Measurements from ENCODE around the gene NFIX.

- TF ChIP-seq, protein P1, sequence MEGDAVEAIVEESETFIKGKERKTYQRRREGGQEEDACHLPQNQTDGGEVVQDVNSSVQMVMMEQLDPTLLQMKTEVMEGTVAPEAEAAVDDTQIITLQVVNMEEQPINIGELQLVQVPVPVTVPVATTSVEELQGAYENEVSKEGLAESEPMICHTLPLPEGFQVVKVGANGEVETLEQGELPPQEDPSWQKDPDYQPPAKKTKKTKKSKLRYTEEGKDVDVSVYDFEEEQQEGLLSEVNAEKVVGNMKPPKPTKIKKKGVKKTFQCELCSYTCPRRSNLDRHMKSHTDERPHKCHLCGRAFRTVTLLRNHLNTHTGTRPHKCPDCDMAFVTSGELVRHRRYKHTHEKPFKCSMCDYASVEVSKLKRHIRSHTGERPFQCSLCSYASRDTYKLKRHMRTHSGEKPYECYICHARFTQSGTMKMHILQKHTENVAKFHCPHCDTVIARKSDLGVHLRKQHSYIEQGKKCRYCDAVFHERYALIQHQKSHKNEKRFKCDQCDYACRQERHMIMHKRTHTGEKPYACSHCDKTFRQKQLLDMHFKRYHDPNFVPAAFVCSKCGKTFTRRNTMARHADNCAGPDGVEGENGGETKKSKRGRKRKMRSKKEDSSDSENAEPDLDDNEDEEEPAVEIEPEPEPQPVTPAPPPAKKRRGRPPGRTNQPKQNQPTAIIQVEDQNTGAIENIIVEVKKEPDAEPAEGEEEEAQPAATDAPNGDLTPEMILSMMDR (IDR thresholded peaks at IDR 0.05) = no peak
- TF ChIP-seq SIN3A (IDR thresholded peaks at IDR 0.05; ENCODE audit: borderline replicate concordance, insufficient read depth, low read depth, low read length) (no peak), POLR2AphosphoS5 (IDR thresholded peaks at IDR 0.05; ENCODE audit: low read depth, low read length) (no peak)
Observed at GRCh38 chr19:13078897-13079541, 83.7 kb downstream of the NFIX start.

All from Panc1 (cell line).